Erythroblast (primary cell): ENCODE results near the gene SPANXN4.

ENCODE experiments used
- DNase-seq, 2 experiments: peaks; one replicate each; lab custom pipeline; 2025; lab: John Stamatoyannopoulos, UW
- GATA1 ChIP-seq: IDR thresholded peaks from 2 replicates; pipeline ENCODE4 v1.6.1; 2011; ENCODE audit warnings: low read depth, mild to moderate bottlenecking, control low read depth, low read length, moderate library complexity
- POLR2A ChIP-seq: IDR thresholded peaks from 2 replicates; pipeline ENCODE4 v1.6.1; 2011; ENCODE audit warnings: mild to moderate bottlenecking, low read length

The SPANXN4 gene, protein sequence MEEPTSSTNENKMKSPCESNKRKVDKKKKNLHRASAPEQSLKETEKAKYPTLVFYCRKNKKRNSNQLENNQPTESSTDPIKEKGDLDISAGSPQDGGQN

DNA sequence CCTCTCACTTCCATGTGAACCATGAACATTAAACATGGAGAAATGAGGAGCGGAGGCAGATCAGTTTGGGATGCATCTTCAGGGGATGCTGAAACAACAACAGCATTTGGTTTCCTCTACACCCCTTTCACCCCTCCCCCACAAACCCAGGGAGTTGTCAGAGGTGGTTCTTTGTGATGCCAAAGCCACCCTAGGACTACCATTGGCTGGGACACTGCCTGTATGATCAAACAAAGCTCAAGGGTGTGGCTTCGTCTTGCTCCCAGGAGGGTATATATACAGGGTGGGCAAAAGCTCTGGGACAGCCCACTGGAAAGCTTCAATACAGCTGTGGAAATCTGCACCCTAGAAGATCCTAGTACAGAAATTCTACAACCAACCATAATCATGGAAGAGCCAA, at the start of gene SPANXN4:
SPANXN4 (plus strand) TSS at position 301 of the 400 bp plus-strand sequence; CDS start at position 388, 87 bp downstream.
- TF ChIP-seq GATA1: no peak
- no peak for TF ChIP-seq POLR2A
- no peak for DNase-seq

DNA sequence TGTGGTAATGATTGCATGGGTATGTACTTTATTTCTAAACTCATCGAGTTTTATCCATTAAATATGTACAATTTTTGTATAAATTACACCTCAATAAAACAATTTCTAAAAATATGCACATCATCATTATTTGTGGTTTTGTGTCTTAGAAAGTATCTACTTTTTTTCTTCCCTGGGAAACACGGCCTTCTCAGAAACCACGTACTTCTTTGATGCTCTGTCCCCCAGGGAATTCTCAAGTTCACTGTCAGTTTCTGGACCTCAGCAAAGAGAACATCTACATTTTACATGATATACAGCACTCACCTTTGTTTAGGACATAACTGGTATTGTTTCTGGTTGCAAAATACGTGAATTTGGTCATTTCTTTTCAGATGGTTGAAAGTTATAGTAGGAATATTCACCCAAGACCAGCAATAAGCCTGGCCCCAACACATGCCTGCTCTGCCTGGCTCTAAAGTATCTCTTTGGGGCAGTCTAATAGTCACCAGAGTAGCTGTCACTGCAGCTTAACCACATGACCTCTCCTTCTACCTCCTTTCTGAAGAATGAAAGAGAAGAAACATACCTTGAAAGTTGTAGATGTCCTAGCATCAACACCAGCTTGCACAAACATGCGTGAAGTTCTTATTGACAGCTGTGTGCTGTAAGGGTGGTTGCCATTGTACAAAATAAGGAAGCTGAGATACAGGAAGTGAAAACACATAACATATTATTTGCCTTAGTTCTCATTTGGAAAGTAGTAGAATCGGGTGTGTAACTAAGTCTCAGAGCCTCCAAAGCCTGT, 48.4 kb upstream of the SPANXN4 start:
- TF ChIP-seq POLR2A (no peak), GATA1 (no peak)
- no peak for DNase-seq

DNA sequence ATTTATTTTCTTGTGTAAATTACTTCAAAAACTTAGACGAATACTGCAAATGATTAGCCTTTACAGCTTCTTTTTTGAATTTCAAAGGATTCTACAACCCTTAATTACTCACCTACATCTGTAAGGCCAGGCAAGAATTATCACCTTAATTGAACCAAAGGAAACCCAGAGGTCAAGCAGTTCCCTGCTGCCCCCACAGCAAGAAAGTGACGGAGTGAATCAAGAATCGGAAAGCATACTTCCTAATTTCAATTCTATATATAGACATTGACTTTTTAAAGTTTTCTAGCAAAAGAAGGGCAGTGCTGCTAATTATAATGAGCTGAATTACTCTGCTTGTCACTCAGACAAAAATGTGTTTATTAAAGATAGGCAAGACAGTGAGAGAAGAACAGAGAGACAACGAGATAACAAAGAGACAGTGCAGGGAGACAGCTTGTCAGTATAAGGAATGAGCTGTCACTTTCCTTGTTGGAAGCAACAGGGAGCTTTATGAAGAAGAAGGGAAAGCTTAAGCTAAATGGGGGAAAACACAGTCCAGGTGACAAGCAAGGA, 47.5 kb upstream of the SPANXN4 start:
- TF ChIP-seq GATA1: no peak
- no peak for TF ChIP-seq POLR2A
- no peak for DNase-seq

DNA sequence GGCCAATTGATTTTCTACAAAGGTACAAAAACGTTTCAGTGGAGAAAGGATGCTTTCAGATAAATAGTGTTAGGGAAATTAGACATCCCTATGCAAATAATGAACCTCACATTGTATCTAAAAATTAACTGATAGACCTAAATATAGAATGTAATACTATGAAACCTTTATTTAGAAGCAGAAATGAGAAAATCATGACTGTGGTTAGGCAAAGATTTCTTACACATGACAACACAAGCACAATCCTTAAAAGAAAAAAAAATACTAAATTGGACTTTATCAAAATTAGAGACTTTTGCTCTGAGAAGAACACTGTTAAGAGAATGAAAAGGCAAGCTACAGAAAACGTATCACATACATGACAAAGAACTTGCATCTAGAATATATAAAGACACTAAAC, 43.0 kb upstream of the SPANXN4 start:
- no peak for TF ChIP-seq POLR2A
- no peak for TF ChIP-seq GATA1
- DNase-seq: no peak

DNA sequence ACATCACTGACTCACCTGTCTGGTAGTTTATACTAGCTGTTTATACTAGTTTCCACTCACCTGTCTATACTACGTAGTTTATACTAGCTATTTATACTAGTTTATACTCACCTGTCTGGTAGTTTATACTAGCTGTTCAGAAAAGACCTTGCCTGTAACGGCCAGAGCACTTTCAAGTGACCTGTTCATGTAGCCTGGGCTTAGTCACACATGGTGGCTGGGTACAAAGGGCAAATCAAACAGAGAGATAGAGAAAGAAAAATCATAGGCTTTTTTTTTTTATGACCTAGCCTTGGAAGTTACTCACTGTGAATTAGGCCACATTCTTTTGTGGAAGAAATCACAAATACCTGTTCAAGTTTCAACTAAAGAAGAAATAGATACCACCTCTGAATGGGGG, 30.7 kb upstream of the SPANXN4 start:
- DNase-seq: no peak
- TF ChIP-seq POLR2A (no peak), GATA1 (no peak)

DNA sequence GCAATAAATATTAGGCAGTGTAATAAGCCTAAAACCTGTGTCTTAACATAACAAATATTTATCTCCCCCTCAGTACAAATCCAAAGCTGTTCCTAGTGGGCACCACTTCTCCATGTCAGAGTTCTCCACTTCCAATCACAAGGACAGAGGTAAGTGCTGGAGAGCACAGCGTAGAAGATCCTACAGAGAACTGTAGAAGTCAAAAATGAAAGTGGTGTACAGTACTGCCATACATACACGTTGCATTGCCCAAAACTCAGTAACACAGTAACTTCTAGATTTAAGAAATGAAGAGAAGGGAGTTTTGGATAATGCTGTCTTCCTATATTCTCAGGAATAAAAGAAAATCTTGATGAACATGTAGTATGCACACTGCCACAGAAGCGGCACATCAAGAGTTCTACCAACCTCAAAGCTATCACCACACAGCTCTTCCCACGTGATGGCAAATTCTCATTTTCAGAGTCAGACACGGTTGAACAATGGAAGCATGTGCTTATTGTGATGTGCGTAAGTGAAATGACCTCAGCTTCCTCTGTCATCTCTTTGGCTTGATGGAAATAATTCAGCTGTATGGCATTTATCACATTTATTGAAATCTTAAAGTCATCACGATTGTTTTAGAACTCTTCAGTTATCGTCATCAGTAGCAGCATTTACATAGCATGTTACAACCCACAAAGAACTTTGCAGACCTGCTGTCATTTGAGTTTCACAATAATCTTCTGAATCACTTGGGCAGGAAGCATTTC, 27.1 kb upstream of the SPANXN4 start:
- TF ChIP-seq POLR2A: no peak
- TF ChIP-seq GATA1: no peak
- DNase-seq: no peak

DNA sequence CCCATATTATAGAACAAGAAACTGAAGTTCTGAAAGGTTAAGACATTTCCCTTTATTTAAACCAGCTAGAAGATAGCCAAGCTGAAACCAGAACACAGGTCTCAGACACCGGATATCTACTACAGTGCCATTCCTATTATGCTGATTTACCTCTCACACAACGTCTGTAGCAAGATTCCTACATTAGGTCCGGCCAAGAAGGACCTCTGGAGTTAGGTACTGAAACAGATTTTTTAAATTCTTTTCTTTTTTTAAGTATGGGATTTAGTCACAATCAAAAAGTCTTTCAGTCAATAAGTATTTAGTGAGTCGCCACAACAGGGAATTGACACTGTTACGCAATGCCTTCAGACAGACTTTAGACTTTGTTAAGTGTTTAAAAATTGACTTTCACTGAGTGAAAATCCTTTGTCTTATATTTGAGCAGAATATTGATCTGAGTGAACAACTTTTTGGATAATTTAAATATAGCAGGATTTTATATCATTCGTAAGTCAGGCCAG, 26.5 kb upstream of the SPANXN4 start:
- no peak for DNase-seq
- TF ChIP-seq POLR2A: no peak
- TF ChIP-seq GATA1: no peak

DNA sequence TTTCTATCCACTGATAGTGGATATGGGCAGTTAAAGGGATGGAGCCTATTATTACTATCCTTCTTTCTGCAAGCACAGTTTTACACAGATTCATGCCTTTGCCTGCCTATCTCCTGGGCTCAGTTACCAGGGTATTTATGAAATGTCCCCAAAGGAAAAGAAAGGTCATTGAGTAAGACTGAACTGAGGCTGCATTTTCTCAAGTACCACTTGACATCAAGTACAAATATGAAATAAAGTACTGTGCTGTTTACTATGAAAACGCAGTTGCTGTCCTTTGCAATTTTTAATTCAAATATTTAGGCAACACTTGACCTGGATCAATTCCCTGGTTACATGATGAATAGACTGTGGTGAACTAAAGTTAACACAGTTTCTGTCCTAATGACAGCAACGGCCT, 23.5 kb upstream of the SPANXN4 start:
- TF ChIP-seq POLR2A (no peak), GATA1 (no peak)
- no peak for DNase-seq

DNA sequence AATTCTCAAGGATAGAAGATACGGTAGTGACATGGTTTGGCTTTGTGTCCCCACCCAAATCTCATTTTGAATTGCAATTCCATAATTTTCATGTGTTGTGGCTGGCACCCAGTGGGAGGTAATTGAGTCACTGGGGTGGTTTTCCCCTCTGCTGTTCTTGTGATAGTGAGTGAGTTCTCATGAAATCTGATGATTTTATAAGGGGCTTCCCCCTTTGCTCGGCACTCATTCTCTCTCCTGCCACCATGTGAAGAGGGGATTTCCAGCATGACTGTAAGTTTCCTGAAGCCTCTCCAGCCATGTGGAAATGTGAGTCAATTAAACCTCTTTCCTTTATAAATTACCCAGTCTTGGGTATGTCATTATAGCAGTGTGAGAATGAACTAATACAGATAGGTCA, 8.5 kb upstream of the SPANXN4 start:
- DNase-seq: no peak
- TF ChIP-seq GATA1 (no peak), POLR2A (no peak)

DNA sequence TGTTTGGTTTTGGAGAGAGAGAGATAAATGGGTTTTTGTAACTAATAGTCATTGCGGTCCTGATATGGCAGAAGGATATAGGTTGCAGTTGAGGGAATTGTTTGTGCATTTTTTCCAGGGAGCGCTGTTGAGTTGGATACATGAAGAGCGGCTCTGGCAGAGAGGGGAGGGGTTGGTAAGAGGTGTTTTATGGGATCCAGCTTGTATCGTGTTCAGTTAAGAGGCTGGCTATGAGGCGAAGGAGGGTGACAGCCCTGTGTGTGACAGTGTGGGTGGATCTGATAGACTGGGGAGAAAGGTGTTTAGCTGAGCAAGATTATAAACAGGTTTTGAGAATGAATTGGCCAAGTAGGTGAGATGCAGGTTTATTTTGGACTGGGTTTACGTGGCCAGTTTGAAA, 1.5 kb downstream of the SPANXN4 start:
- no peak for TF ChIP-seq GATA1
- TF ChIP-seq POLR2A: no peak
- DNase-seq: no peak

DNA sequence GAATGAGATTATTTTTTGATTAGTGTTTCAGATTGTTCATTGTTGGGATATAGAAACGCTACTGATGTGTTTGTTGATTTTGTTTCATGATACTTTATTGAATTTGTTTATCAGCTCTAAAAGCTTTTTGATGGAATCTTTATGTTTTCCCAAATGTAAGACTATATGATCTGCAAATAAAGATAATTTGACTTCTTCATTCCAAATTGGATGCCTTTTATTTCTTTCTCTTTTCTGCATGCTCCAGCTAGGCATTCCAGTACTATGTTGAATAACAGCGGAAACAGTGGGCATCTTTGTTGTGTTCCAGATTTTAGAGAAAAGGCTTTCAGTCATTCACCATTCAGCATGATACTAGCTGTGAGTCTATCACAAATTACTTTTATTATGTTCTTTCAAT, 21.8 kb downstream of the SPANXN4 start:
- no peak for DNase-seq

DNA sequence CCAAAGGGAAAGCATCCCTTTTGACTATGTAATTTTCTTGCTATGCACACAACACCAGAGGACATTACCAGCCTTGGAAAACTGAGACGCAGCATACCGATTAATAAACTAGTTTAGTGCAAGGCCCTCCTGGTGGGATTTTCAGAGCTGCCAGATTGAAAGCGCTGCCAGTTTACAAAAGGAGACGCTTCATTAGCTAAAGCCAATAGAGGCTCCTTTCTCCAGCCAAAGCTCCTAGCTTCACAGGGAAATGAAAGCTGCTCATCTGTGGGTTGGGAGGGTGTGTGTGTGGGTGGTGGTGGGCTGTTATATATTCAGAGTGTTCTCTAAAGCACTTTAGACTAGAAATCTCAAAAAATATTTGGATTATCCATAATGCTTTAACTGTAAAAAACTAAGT, 32.4 kb downstream of the SPANXN4 start:
- TF ChIP-seq POLR2A: no peak
- no peak for TF ChIP-seq GATA1

More for the DNA sequence above, 21.8 kb downstream of the SPANXN4 start:
- TF ChIP-seq POLR2A (no peak), GATA1 (no peak)

DNA sequence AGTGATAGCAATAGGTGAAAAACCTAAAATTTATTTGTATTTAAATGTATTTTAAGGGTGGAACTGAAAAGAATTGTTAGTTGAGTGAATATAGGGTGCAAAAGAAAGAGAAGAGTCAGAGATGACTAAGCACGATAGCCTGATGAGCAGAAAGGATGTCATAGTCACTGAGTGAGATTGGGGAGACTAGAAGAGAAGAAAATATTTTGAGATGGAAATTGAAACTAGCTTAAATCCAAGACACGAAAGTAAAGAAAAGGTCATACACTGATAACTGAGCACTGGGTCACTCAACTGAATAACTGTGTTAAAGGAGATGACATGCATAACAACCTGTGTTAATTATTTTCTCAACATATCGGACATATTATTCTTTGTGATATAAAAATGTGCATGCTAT, 55.5 kb downstream of the SPANXN4 start:
- TF ChIP-seq POLR2A (no peak), GATA1 (no peak)
- no peak for DNase-seq

More for the DNA sequence above, 32.4 kb downstream of the SPANXN4 start:
- no peak for DNase-seq
